ENCODE measurements around the gene OSGEP.

OSGEP gene

GRCh38 chr14:20412876-20413743 is 41.5 kb downstream of the OSGEP start, which contains the start of gene TEP1:
Gene TEP1, minus strand, starts transcription at chr14:20413501. Its CDS starts 5,062 bp downstream, at chr14:20408439.
- Histone ChIP-seq H3K9me2 (replicated peaks; ENCODE audit: control insufficient read depth, low read length) (no peaks in the 10 kb centered on the region), H3K9me3 (ENCODE audit: control insufficient read depth, insufficient read depth, low read length) (no peaks in the 10 kb centered on the region), H3K27me3 (ENCODE audit: control insufficient read depth, low read length) (no peaks in the 10 kb centered on the region), H3K27ac (ENCODE audit: low read depth, low read length) (peak within 1 kb of the TSS; percentile 77), H3K36me3 (ENCODE audit: control insufficient read depth, low read length) (peaks cover 6% of the 10 kb centered on the region), H3F3A (ENCODE audit: control insufficient read depth, insufficient read depth) (peaks cover 13% of the 10 kb centered on the region), H3K4me2 (ENCODE audit: low read length) (peak within 1 kb of the TSS; percentile 87), H4K20me1 (ENCODE audit: control insufficient read depth, insufficient read depth, low read depth, low read length) (no peaks in the 10 kb centered on the region), H3K79me2 (ENCODE audit: control insufficient read depth, low read length) (peaks cover 19% of the 10 kb centered on the region), H3K4me1 (ENCODE audit: control insufficient read depth, low read length) (peaks cover 33% of the 10 kb centered on the region), H3K4me3 (ENCODE audit: low read length) (peak within 1 kb of the TSS; percentile 97)
- TF ChIP-seq CTCF (IDR thresholded peaks at IDR 0.05; ENCODE audit: low read depth, low read length, poor library complexity, severe bottlenecking): no peak
- TF ChIP-seq EZH2phosphoT487 (IDR thresholded peaks at IDR 0.05; ENCODE audit: borderline replicate concordance, low read length): no peak

GRCh38 chr14:20412411-20412810 is 42.2 kb downstream of the OSGEP start:
- H3K9me2 ChIP-seq (replicated peaks; ENCODE audit: control insufficient read depth, low read length): no peaks in the 10 kb centered on the region
- no peak for TF ChIP-seq EZH2phosphoT487 (IDR thresholded peaks at IDR 0.05; ENCODE audit: borderline replicate concordance, low read length)
- TF ChIP-seq CTCF (IDR thresholded peaks at IDR 0.05; ENCODE audit: low read depth, low read length, poor library complexity, severe bottlenecking): no peak
- H3K27me3 ChIP-seq (ENCODE audit: control insufficient read depth, low read length): no peaks in the 10 kb centered on the region
- H3K4me2 ChIP-seq (ENCODE audit: low read length): peak overlapping the region; percentile 87
- peak overlapping the region; percentile 77 for H3K27ac ChIP-seq (ENCODE audit: low read depth, low read length)
- H3K79me2 ChIP-seq (ENCODE audit: control insufficient read depth, low read length): peaks cover 19% of the 10 kb centered on the region
- no peaks in the 10 kb centered on the region for H3K9me3 ChIP-seq (ENCODE audit: control insufficient read depth, insufficient read depth, low read length)
- H3K36me3 ChIP-seq (ENCODE audit: control insufficient read depth, low read length): peaks cover 13% of the 10 kb centered on the region
- no peaks in the 10 kb centered on the region for H4K20me1 ChIP-seq (ENCODE audit: control insufficient read depth, insufficient read depth, low read depth, low read length)
- H3K4me3 ChIP-seq (ENCODE audit: low read length): peak overlapping the region; percentile 97
- H3K4me1 ChIP-seq (ENCODE audit: control insufficient read depth, low read length): peaks cover 33% of the 10 kb centered on the region
- H3F3A ChIP-seq (ENCODE audit: control insufficient read depth, insufficient read depth): peaks cover 13% of the 10 kb centered on the region

GRCh38 chr14:20409226-20409625 is 45.4 kb downstream of the OSGEP start:
- H3K27me3 ChIP-seq (ENCODE audit: control insufficient read depth, low read length): no peaks in the 10 kb centered on the region
- no peaks in the 10 kb centered on the region for H4K20me1 ChIP-seq (ENCODE audit: control insufficient read depth, insufficient read depth, low read depth, low read length)
- no peak overlapping the region for H3K4me3 ChIP-seq (ENCODE audit: low read length)
- H3K79me2 ChIP-seq (ENCODE audit: control insufficient read depth, low read length): peaks cover 19% of the 10 kb centered on the region
- TF ChIP-seq EZH2phosphoT487 (IDR thresholded peaks at IDR 0.05; ENCODE audit: borderline replicate concordance, low read length): no peak
- no peak for TF ChIP-seq CTCF (IDR thresholded peaks at IDR 0.05; ENCODE audit: low read depth, low read length, poor library complexity, severe bottlenecking)
- no peak overlapping the region for H3K27ac ChIP-seq (ENCODE audit: low read depth, low read length)
- H3K9me3 ChIP-seq (ENCODE audit: control insufficient read depth, insufficient read depth, low read length): no peaks in the 10 kb centered on the region
- no peaks in the 10 kb centered on the region for H3K9me2 ChIP-seq (replicated peaks; ENCODE audit: control insufficient read depth, low read length)
- peaks cover 13% of the 10 kb centered on the region for H3K4me1 ChIP-seq (ENCODE audit: control insufficient read depth, low read length)
- H3K36me3 ChIP-seq (ENCODE audit: control insufficient read depth, low read length): peaks cover 40% of the 10 kb centered on the region
- H3K4me2 ChIP-seq (ENCODE audit: low read length): no peak overlapping the region
- H3F3A ChIP-seq (ENCODE audit: control insufficient read depth, insufficient read depth): peaks cover 3% of the 10 kb centered on the region

Data from DOHH2 (cell line).